ENCODE results near the gene C1QTNF12.
A peak's percentile ranks its signal among the peaks of the same experiment; 100 is the strongest.

The C1QTNF12 gene, protein sequence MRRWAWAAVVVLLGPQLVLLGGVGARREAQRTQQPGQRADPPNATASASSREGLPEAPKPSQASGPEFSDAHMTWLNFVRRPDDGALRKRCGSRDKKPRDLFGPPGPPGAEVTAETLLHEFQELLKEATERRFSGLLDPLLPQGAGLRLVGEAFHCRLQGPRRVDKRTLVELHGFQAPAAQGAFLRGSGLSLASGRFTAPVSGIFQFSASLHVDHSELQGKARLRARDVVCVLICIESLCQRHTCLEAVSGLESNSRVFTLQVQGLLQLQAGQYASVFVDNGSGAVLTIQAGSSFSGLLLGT

DNA sequence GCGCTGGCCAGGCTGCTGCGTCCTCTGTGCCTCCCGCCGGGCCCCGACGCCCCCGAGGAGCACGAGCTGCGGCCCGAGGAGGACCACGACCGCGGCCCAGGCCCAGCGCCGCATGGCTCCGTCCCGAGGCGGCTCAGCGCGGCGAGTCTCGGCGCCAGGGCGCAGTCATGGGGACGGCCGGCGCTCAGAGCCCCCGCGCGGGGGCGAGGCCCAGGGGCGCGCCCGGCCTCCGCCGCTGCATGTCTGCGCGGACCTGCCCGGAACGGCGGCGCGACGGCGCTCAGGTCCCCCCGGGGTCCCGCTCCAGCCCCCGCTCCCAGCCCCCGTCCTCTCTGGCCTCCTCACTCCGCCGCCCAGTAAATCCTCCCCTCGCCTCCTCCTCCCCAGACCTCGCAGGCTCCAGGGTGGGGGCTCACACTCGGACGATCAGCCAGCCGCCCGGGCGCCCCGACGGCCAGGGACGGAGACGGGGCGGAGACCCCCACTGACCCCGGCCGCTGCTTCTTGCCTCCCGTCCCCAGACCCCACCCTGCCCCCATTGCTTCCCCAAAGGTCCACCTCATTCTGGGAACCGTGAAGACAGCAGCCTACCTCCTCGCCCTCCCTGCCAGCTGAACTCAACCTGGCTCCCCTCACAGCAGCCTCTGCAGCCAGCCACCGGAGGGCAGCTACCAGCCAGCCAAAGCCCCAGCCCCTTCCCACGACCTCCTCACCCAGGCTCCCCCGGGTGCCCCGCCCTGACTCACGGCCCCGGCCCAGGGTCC lies at the start of gene C1QTNF12:
TSS of gene C1QTNF12 (minus strand) at position 146 of the 764 bp plus-strand sequence. CDS start at position 114, 32 bp downstream.
- DNase-seq, result no peak

- no peak for DNase-seq
Observed at GRCh38 chr1:1295154-1295923, 48.8 kb upstream of the C1QTNF12 start.

DNA sequence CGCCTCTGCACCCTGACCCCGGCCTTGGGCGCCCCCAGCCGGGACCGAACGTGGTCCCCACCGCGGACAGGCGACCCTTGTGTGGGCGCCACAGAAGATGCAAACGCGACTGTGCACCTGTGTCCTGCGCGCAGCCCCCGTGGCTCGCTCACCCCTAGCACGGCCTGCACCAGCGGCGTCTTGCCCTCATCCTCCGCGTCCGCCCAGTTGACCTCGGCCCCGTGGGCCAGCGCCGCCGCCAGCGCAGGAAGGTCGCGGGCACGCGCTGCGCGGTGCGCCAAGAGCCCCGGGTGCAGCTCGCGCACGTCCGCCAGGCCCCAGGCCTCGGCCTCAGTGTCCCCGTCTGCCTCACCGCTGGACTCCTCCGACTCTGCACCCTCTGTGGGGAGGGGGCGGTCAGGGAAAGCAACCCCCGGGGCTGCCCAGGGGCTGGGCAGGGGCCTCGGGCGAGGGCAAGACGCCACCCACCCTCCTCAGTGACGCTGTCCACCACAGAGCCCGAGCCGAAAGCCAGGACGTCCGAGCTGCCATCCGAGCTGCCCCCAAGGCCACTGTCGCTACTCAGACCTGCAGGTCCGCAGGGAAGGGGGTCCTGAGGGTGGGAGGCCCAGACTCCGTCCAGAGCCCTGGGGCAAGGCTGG lies 47.8 kb upstream of the C1QTNF12 start:
- DNase-seq, result no peak

DNA sequence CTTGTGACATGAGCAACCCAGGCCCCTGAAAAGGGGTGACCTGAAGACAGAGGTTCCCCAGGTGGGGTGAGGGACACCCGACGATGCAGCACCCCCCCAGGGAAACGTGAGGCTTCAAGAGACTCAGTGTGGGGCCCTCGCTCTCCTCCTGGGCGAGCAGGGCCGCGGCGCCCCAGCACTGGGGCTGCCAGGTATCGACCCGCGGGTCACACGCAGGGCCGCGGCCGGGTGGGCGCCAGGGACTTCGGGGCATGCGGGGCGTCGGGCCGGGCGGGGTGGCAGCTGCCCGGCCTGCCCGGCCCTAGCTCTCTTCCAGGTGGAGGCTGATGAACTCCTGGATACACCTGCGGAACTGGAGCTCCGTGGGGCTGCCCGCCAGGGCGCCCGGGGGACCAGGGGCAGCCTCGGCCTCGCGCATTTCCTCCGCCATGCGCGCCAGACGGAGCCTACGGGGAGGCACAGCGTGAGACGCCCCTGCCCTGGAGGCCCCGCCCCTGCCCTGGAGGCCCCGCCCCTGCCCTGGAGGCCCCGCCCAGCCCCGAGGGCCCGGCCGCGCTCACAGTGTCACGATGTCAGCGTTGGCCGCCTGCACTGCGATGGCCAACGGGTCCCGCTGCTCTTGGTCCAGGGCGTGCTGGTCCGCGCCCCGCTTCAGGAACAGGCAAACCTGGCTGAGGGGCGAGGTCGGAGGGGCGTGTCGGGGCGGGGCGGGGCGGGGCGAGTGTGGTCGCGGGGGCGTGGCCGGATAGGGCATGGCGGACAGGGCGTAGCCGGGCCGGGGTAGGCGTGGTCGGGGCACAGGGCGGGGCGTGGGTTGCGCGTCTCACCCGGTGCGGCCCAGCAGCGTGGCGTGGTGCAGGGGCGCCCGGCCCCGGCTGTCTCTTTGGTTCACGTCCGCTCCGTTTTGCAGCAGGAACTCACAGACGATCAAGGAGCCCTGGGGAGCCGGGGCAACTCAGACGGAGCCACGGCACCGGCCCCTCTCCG lies 47.0 kb upstream of the C1QTNF12 start:
- DNase-seq, result no peak

DNA sequence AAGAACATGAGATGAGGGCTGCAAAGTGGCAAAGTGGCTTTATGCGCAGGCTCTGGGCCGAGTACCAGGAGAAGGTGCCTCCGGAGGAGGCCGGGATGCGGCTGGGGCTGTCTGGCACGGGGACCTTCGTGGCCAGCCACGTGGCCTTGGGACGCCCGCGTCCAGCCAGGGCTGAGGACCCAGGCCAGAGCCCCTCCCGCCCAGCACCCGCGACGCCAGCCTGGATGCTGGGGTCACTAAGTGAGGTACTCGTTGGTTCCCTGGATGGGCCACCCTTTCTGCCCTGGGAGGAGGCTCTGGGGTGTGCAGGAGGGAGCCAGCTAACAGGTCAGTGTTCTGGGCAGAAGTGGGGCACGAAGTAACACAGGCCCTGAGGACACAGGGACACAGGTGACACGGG lies 46.3 kb upstream of the C1QTNF12 start:
- DNase-seq, result no peak

DNA sequence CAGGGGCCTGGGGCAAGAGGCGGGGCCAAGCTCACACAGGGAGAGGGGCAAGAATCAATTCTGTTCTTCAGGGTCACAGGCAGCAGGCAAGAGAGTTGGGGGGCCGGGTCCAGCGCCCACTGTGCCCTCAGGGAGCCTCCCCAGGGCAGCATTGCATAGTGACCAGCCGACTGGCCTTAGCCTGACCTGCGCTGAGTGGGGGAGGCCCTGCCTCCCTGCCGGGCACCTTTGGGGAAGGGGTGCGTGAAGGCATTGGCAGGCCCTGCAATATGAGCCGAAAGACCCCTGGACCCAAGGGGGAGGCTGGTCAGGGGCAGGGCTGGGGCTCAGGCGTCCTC lies 45.9 kb upstream of the C1QTNF12 start:
- DNase-seq, result no peak

DNA sequence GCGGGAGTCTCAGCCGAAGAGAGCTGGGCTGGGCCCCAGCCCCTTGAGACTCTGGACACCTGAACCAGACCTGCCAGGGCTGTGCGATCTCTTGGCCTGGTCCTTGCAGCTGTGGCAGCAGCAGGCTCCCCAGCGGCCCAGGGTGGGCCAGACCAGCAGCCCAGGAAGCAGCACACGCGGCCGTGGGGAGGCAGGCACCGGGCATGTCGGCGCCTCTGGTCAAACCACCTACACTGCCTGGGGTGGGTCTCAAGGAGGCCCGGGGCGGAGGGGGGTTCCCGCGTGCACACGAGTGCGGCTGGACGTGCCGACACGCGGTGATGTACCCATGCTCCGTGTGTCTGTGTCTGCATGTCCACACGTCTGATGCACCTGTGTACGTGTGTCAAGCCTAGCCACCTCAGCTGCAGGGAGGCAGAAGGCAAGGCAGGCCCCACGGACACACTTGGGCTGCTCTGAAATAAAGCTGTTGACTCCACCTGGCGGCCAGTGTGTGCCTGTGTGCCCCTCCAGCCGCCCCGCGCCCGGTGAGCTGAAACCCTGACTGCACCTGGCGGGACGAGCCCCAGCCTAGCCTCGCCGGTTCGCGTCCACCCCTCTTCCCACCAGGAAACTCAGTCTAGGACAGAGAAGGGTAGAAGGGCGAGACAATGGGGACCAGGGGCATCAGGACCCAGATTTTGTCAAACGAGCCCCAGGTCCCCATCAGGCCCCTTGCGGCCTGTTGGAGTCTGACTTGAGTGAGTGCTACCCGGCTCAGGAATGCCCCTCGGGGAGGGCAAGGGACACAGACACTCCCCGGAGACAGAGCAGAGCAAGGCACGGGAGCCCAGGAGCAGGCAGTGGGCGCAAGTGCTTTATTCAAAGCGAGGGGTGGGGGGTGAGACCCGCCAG lies 45.3 kb upstream of the C1QTNF12 start:
- DNase-seq, result peak; percentile 50

GRCh38 chr1:1291023-1291528 lies 44.6 kb upstream of the C1QTNF12 start:
- DNase-seq, result no peak

DNA sequence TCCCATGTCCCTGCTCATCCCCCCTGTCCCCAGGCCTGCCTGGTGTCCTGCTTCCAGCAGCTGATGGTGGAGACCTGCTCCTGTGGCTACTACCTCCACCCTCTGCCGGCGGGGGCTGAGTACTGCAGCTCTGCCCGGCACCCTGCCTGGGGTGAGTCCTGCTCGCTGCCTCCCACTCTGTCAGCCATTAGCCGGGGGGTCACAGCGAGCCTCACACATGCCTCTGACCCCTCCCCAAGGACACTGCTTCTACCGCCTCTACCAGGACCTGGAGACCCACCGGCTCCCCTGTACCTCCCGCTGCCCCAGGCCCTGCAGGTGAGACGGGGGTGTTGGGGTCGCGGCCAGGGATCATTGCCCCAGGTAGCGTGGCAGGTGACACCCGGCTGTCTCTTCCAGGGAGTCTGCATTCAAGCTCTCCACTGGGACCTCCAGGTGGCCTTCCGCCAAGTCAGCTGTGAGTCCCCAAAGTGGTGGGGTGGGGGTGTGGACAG lies 43.8 kb upstream of the C1QTNF12 start:
- DNase-seq, result peak; percentile 53

DNA sequence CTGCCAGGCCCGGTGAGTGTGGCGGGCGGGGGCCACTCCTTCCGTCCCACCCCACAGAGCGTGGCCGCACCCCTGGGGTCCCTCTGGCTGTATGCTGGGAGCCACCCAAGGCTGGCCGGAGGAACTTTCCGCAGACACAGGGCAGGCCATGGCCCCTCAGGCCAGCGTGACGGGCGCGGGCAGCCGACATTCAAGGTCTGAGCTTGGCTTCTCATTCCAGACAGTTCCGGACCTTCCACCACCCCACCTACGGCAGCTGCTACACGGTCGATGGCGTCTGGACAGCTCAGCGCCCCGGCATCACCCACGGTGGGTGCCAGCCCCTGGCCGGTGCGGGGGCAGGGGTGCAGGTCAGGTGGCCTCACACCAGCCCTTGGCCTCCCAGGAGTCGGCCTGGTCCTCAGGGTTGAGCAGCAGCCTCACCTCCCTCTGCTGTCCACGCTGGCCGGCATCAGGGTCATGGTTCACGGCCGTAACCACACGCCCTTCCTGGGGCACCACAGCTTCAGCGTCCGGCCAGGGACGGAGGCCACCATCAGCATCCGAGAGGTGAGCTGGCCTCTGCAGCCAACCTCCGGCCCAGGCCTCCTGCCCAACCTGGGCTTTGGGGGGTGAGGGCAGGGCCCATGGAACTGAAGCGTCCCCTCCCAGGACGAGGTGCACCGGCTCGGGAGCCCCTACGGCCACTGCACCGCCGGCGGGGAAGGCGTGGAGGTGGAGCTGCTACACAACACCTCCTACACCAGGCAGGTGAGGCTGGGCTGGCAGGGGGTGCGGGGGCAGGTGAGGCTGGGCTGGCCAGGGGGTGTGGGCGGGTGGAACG lies 41.0 kb upstream of the C1QTNF12 start:
- no peak for DNase-seq

- DNase-seq, result no peak
Observed at GRCh38 chr1:1286313-1287261, 40.1 kb upstream of the C1QTNF12 start.

- no peak for DNase-seq
Observed at GRCh38 chr1:1285611-1286311, 39.2 kb upstream of the C1QTNF12 start.

GRCh38 chr1:1285102-1285571 lies 38.6 kb upstream of the C1QTNF12 start:
- no peak for DNase-seq

- no peak for DNase-seq
Observed at GRCh38 chr1:1284221-1285101, 37.9 kb upstream of the C1QTNF12 start.

- no peak for DNase-seq
Observed at GRCh38 chr1:1283821-1284220, 37.3 kb upstream of the C1QTNF12 start.

DNA sequence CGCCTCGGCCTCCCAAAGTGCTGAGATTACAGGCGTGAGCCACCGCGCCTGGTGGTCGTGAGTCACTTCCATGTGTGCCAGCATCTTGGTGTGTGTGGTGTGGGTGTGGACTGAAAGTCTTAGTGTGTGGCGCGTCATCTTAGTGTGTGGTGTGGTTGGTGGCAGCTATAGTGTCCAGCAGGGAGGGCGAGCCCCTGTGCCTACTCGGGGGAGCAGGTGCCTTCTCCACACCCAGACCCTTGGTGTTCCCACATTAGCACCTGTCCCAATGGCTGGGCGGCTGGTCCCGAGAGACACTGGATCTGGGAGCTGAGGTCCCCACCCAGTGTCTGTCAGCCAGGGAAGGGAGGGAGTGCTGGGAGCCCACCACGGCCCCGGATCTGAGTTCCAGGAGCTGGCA lies 36.5 kb upstream of the C1QTNF12 start:
- no peak for DNase-seq
